Epithelial cell of proximal tubule (primary cell): Measurements from ENCODE around the gene NID1. TPM values are rescaled to one million over a fixed set of nuclear protein-coding genes. Genes with fewer than 3 reads are reported as not detected.

Experiments
- DNase-seq: peaks from one replicate; pipeline ENCODE4 v3.0.0-alpha.2; 2011; ENCODE audit warnings: low read depth
- H3K4me3 ChIP-seq: 2 replicates; pipeline ENCODE4 v1.5.1; 2011; ENCODE audit warnings: low read depth, mild to moderate bottlenecking, low read length
- total RNA-seq: library from RNA; depleted of rRNA; stranded (reverse); fragments of >200 nt; gene quantifications from 2 replicates; pipeline ENCODE4 v1.2.3, GENCODE V29; 2015
- TF ChIP-seq, protein P1 (sequence below): conservative IDR thresholded peaks from 2 replicates; pipeline ENCODE4 v1.5.1; 2012; ENCODE audit warnings: low read depth, mild to moderate bottlenecking, low read length

NID1 gene
- total RNA-seq, 1 donor from 2014 or later, result 23.2 TPM

GRCh38 chr1:236090741-236091147 is 25.9 kb upstream of the NID1 start:
- TF ChIP-seq, protein P1, sequence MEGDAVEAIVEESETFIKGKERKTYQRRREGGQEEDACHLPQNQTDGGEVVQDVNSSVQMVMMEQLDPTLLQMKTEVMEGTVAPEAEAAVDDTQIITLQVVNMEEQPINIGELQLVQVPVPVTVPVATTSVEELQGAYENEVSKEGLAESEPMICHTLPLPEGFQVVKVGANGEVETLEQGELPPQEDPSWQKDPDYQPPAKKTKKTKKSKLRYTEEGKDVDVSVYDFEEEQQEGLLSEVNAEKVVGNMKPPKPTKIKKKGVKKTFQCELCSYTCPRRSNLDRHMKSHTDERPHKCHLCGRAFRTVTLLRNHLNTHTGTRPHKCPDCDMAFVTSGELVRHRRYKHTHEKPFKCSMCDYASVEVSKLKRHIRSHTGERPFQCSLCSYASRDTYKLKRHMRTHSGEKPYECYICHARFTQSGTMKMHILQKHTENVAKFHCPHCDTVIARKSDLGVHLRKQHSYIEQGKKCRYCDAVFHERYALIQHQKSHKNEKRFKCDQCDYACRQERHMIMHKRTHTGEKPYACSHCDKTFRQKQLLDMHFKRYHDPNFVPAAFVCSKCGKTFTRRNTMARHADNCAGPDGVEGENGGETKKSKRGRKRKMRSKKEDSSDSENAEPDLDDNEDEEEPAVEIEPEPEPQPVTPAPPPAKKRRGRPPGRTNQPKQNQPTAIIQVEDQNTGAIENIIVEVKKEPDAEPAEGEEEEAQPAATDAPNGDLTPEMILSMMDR, result no peak
- H3K4me3 ChIP-seq, result no peak overlapping the region
- no peak for DNase-seq

DNA sequence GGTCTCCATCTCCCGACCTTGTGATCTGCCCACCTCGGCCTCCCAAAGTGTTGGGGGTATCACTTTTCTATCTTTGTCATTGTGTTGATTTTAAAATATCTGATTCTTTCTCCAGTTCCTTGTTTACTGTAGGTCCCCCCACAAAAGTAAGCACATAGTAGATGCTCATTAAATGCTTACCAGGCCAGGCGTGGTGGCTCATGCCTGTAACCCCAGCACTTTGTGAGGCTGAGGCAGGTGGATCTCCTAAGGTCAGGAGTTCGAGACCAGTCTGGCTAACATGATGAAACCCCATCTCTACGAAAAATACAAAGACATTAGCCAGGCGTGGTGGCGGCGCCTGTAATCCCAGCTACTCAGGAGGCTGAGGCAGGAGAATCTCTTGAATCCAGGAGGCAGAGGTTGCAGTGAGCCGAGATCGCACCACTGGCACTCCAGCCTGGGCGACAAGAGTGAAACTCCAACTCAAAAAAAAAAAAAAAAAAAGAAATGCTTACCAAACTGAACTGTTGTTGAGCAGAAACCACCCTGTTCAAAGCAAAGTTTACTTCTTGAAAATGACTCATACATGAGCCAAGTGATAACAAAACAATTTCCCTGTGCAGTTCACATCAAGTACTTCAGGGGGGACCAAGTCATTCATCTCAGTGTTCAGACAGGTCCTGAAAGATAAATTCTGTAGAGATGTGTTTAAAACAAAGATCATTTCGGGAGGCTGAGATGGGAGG is 24.3 kb upstream of the NID1 start:
- DNase-seq, result no peak
- TF ChIP-seq, protein P1, result no peak
- no peak overlapping the region for H3K4me3 ChIP-seq

DNA sequence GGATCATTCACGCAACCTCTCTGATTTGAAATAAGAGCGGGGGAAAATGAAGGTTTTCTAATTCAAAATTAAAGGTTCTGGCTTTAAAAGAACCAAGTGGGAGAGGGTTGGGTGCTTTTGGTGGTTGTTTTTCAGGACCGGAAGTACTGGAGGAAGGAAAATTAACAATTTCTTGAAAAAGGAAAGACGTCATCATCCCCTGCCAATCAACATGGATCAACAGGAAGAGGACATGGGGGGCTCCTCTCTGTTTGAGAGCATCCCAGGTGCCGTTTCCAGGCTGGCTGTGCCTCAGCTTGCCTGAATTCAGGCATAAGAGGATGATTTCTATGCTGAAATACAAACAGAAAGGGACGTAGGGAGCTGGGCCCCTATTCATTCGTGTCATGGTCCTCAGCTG is 21.6 kb upstream of the NID1 start:
- TF ChIP-seq, protein P1, result no peak
- DNase-seq, result no peak
- no peak overlapping the region for H3K4me3 ChIP-seq

DNA sequence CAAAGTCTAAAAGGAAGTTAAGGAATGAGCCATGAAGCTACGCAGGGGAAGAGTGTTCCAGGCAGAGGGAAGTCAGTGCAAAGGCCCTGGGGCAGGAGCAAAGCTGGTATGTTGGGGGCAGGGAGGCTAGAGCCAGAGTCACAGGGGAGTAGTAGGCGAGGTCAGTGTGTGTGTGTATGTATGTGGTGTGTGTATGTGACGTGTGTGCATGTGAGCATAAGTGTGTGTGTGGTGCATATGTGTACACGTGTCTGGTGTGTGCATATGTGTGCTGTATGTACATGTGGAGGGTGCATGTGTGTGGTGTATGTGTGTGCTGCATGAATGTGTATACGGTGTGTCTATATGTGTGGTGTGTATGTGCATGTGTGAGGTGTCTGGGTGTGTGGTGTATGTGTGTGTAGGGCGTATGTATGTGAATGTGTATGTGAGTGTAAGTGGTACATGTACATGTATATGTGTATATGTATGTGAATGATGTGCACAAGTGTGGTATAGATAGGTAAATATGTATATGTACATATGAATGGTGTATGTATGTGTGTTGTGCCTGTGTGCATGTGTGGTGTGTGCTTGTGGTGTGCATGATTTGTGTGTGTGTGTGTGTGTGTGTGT is 20.8 kb upstream of the NID1 start:
- TF ChIP-seq, protein P1, result no peak
- DNase-seq, result no peak
- no peak overlapping the region for H3K4me3 ChIP-seq

- H3K4me3 ChIP-seq, result no peak overlapping the region
- DNase-seq, result no peak
- TF ChIP-seq, protein P1, result no peak
Measured at GRCh38 chr1:236084386-236084730, 19.5 kb upstream of the NID1 start.

DNA sequence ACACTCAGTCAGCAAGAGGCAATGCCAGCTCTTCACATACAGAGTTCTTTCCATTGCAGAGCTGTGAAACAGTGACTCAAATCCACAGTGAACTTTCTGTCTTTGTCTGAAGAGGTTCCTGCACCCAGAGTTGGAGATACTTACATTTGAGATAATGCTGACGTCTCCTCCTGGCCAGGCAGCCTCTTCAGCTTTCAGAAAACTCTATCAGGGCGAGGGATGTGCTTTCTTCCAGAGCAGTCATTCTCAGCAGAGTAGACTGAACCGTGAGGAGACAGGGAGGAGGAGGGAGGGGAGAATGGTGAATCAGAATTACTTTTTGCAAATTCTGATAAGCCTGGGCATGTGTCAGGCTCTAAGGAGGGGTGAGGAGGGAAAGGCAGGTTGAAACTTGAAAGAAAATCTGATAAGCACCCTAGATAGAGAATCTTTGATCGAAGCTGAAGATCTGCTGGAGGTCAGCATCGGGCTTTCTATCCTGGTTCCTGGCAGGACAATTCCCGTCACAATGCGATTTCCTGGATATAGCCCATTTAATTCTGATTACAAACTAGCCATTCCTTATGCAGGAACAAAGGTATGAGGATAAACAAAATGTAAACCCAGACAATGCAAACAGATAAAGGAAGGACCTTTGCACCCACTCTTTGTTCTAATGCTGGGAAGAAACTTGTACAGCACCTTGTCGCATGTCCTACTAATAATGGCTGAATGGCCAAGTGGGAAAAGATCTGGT is 18.9 kb upstream of the NID1 start:
- H3K4me3 ChIP-seq, result no peak overlapping the region
- TF ChIP-seq, protein P1, result no peak
- no peak for DNase-seq
